Neutrophil (primary cell): ENCODE data around the gene USP34.

ENCODE experiments used
- H3K27ac ChIP-seq: fragments of 200-600 bp; sonication (generic); 2 replicates; pipeline ENCODE4 v1.5.1; 2016; ENCODE audit warnings: mild to moderate bottlenecking, moderate library complexity
- H3K27me3 ChIP-seq: fragments of 200-600 bp; sonication (generic); 2 replicates; pipeline ENCODE4 v1.6.0; 2016; ENCODE audit warnings: mild to moderate bottlenecking
- H3K36me3 ChIP-seq: fragments of 200-600 bp; sonication (generic); 2 replicates; pipeline ENCODE4 v1.5.1; 2017
- H3K4me1 ChIP-seq, 2 experiments: fragments of 200-600 bp in 1 of 2; sonication (generic) in 1 of 2; 1 replicate in 1 of 2; 2 replicates in 1 of 2; pipeline versions ENCODE4 v1.5.1 to v1.6.1; 2013 to 2016; ENCODE audit warnings: low read depth in 1 of 2, low read length in 1 of 2, mild to moderate bottlenecking in 1 of 2, moderate library complexity in 1 of 2; ENCODE audit not compliant: control insufficient read depth in 1 of 2, insufficient read depth in 1 of 2
- H3K4me3 ChIP-seq, 2 experiments: fragments of 200-600 bp in 1 of 2; sonication (generic) in 1 of 2; 1 replicate in 1 of 2; 2 replicates in 1 of 2; pipeline ENCODE4 v1.5.1; 2013 to 2016; ENCODE audit warnings: low read depth in 1 of 2, low read length in 1 of 2, mild to moderate bottlenecking in 1 of 2, moderate library complexity in 1 of 2
- H3K9me3 ChIP-seq: fragments of 200-600 bp; sonication (generic); 2 replicates; pipeline ENCODE4 v1.5.1; 2016
- TF ChIP-seq, protein P1 (sequence below): fragments of 200-600 bp; sonication (generic); IDR thresholded peaks from 2 replicates; pipeline ENCODE4 v1.5.1; 2016; ENCODE audit warnings: antibody characterized with exemption

USP34 gene

DNA sequence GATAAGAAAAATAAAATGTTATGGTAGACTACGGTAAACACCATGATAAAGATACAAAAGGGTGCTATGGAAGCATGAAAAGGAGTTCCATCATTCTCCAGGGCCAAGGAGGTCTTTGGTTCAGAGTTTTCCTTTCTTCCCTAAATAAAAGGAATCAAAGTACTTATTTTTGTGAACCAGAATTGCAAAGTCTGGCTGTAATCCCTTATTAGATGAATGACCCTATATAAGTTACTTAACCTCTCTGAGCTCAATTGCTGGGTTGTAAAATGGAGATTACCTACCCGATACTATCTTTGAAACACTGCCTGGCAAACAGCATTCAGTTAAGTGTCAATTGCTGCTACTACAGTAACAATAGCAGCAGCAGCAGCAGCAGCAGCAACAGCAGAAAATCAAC, 218.9 kb downstream of the USP34 start:
- H3K27me3 ChIP-seq = no peaks in the 10 kb centered on the region
- TF ChIP-seq, protein P1, sequence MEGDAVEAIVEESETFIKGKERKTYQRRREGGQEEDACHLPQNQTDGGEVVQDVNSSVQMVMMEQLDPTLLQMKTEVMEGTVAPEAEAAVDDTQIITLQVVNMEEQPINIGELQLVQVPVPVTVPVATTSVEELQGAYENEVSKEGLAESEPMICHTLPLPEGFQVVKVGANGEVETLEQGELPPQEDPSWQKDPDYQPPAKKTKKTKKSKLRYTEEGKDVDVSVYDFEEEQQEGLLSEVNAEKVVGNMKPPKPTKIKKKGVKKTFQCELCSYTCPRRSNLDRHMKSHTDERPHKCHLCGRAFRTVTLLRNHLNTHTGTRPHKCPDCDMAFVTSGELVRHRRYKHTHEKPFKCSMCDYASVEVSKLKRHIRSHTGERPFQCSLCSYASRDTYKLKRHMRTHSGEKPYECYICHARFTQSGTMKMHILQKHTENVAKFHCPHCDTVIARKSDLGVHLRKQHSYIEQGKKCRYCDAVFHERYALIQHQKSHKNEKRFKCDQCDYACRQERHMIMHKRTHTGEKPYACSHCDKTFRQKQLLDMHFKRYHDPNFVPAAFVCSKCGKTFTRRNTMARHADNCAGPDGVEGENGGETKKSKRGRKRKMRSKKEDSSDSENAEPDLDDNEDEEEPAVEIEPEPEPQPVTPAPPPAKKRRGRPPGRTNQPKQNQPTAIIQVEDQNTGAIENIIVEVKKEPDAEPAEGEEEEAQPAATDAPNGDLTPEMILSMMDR = no peak
- no peaks in the 10 kb centered on the region for H3K9me3 ChIP-seq
- no peak overlapping the region for H3K27ac ChIP-seq
- H3K36me3 ChIP-seq = peaks cover 83% of the 10 kb centered on the region
- no peak overlapping the region for H3K4me3 ChIP-seq
- no peaks in the 10 kb centered on the region for H3K4me1 ChIP-seq

DNA sequence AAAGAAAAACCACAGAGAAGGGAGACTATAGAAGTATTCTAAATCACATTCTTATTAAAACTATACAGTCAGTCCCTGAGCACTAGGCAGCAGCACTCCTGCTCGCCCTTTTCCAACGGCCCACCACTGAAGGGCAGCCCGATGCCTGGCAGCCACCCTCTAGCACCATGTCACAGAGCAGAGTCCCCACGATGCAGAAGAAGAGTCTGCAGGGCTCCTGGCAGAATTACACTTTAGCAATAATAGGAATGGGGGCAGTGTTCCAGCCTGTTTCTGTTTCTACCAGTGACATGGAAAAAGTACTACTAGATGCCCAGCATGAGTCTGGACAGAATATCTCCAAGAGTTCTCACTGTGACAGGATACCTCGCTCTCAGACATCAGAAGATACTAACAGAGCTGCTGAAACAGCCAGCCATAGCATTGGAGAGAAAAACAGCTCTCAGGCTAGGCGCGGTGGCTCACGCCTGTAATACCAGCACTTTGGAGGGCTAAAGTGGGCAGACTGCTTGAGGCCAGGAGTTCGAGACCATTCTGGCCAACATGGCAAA, 221.3 kb downstream of the USP34 start:
- Histone ChIP-seq H3K27ac (no peak overlapping the region), H3K4me3 (no peak overlapping the region), H3K4me1 (no peaks in the 10 kb centered on the region), H3K36me3 (peaks cover 82% of the 10 kb centered on the region), H3K9me3 (no peaks in the 10 kb centered on the region), H3K27me3 (no peaks in the 10 kb centered on the region)
- TF ChIP-seq, protein P1 = no peak

DNA sequence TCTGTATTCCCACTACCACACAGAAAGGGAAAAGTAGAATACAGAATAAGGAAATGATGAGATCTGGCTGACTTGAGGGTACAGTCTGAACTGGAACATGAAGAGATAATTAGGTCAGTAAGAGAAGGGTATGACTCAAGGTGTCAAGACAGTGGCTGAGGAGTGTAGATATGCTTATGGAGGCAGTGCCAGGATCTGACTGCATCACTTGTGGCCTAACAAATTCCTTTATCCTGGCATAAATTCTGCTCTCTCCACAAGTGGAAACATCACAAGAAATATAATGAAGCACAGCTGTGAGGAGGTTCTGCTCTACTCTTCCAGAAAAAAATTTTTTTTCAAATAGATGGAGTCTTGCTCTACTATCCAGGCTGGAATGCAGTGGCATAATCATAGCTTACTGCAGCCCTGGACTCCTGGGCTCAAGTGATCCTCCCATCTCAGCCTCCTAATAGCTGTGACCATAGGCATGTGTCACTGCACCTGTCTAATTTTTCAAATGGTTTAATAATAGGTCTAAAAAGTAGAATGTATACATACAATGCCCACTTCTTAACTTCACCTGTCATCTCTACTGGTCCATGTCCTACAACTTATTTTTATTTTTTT, 223.6 kb downstream of the USP34 start:
- Histone ChIP-seq H3K4me3 (no peak overlapping the region), H3K9me3 (no peaks in the 10 kb centered on the region), H3K36me3 (peaks cover 90% of the 10 kb centered on the region), H3K27me3 (no peaks in the 10 kb centered on the region), H3K27ac (no peak overlapping the region), H3K4me1 (no peaks in the 10 kb centered on the region)
- TF ChIP-seq, protein P1 = no peak

DNA sequence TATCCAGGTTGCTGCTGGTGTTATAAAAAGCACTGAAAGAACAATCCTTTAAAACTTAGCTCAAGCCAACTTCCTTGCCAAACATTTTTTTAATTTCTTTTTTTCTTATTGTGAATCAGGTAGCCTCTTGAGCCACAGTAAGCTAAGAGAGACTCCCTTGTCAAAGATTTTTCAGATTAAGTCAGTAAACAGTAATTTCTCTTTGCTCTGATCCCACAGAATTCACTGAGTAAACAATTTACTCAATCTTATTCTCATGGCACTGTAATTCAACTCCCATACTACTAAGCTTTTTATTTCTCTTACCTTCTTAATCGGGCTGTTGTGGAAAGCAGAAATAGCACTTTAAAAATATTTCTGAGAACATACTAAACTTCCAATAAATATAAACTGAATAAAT, 226.2 kb downstream of the USP34 start:
- no peaks in the 10 kb centered on the region for H3K4me1 ChIP-seq
- peaks cover 95% of the 10 kb centered on the region for H3K36me3 ChIP-seq
- TF ChIP-seq, protein P1 = no peak

DNA sequence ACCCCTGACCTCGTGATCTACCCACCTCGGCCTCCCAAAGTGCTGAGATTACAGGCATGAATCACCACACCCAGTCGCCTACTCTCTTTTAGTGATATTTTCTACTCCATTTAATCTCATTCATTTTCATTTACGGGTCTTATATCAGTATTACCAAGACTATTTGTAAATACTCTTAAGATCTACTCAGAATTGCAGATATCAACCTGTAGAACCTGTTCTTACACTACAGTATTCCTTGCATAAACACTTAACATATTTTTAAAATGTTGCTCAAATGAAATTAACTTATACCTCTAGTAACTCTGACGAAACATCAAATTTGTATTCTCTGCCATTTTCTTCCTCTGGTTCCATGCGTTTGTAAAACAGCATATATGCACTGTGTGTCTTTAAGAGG, 229.6 kb downstream of the USP34 start:
- Histone ChIP-seq H3K4me1 (no peaks in the 10 kb centered on the region), H3K9me3 (no peaks in the 10 kb centered on the region), H3K36me3 (peaks cover 72% of the 10 kb centered on the region), H3K4me3 (no peak overlapping the region), H3K27me3 (no peaks in the 10 kb centered on the region), H3K27ac (no peak overlapping the region)
- TF ChIP-seq, protein P1 = no peak

More for the DNA sequence above, 226.2 kb downstream of the USP34 start:
- H3K9me3 ChIP-seq = no peaks in the 10 kb centered on the region
- H3K27me3 ChIP-seq = no peaks in the 10 kb centered on the region
- H3K4me3 ChIP-seq = no peak overlapping the region
- no peak overlapping the region for H3K27ac ChIP-seq
